ENCODE data around the gene SBSN.

GRCh38 chr19:35478794-35479677 is 49.1 kb downstream of the SBSN start:
- TF ChIP-seq EP300 (IDR thresholded peaks at IDR 0.05; ENCODE audit: borderline replicate concordance) (no peak), REST (IDR thresholded peaks at IDR 0.05; ENCODE audit: low read depth) (no peak), TAF1 (IDR thresholded peaks at IDR 0.05; ENCODE audit: low read depth) (no peak), MAX (IDR thresholded peaks at IDR 0.05) (no peak), RAD21 (IDR thresholded peaks at IDR 0.05; ENCODE audit: low read depth) (no peak)
